Esophagus squamous epithelium (tissue), 4 donors: ENCODE results near the gene DCP1A.

Source experiments
- POLR2A ChIP-seq, 4 donors: fragments of 450-650 bp; IDR thresholded peaks; one replicate each; pipeline ENCODE4 v1.6.1; 2017; ENCODE audit warnings: antibody characterized with exemption in 4 of 4, mild to moderate bottlenecking in 4 of 4, moderate library complexity in 3 of 4
- TF ChIP-seq, protein P1 (sequence below), 6 experiments: fragments of 450-650 bp in 4 of 6; fragments of 200-600 bp in 2 of 6; sonication (generic) in 2 of 6; IDR thresholded peaks; one replicate each; pipeline ENCODE4 v1.5.1; 2016 to 2019; ENCODE audit warnings: antibody characterized with exemption in 6 of 6, mild to moderate bottlenecking in 4 of 6, moderate library complexity in 4 of 6

DNA sequence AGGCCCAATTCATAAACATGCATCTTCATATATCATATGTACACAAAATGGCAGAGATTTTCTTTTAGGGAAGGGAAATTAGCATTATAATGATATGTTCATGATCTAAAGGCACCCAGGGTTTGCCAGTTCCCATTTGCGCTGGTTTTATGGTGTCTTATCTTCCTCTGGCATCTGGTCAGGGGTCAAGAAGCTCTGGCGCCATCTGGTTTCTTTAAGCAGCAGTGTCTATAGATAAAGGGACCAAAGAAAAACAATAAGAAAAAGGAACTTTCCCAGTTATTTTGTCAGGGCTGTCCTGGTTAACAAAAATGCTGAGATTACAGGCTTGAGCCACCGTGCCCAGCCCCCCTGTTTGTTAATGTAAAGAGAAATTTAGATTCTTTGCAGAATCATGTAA is 3.3 kb upstream of the DCP1A start:
- TF ChIP-seq, protein P1, sequence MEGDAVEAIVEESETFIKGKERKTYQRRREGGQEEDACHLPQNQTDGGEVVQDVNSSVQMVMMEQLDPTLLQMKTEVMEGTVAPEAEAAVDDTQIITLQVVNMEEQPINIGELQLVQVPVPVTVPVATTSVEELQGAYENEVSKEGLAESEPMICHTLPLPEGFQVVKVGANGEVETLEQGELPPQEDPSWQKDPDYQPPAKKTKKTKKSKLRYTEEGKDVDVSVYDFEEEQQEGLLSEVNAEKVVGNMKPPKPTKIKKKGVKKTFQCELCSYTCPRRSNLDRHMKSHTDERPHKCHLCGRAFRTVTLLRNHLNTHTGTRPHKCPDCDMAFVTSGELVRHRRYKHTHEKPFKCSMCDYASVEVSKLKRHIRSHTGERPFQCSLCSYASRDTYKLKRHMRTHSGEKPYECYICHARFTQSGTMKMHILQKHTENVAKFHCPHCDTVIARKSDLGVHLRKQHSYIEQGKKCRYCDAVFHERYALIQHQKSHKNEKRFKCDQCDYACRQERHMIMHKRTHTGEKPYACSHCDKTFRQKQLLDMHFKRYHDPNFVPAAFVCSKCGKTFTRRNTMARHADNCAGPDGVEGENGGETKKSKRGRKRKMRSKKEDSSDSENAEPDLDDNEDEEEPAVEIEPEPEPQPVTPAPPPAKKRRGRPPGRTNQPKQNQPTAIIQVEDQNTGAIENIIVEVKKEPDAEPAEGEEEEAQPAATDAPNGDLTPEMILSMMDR (IDR thresholded peaks at IDR 0.05): peak in 2 of 6 experiments; percentile 11 to 29
- TF ChIP-seq POLR2A (IDR thresholded peaks at IDR 0.05): no peak
